GM19035 (cell line): ENCODE results near the gene ZNF587B.
"Not testable (repeated sequence)": the region's sequence is repeated elsewhere in the genome, so short reads cannot be mapped to it uniquely, and the experiment has no call there.

Source experiments
- ATAC-seq: cut with Tn5 transposase; IDR thresholded peaks from one replicate; pipeline ENCODE4 v1.9.1; 2021; ENCODE audit not compliant: unreplicated experiment

The ZNF587B gene

DNA sequence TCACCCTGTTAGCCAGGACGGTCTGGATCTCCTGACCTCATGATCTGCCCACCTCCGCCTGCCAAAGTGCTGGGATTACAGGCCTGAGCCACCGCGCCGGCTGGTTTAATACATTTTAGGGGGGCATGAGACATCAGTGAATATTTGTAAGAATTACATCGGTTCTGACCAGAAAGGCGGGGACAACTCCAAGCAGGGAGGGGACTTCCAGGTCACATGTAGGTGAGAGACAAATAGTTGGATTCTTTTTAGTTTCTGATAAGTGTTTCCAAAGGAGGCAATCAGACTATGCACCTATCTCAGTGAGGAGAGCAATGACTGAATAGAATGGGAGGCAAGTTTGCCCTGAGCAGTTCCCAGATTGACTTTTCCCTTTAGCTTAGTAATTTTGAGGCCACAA, 11.7 kb upstream of the ZNF587B start:
- no peak for ATAC-seq

DNA sequence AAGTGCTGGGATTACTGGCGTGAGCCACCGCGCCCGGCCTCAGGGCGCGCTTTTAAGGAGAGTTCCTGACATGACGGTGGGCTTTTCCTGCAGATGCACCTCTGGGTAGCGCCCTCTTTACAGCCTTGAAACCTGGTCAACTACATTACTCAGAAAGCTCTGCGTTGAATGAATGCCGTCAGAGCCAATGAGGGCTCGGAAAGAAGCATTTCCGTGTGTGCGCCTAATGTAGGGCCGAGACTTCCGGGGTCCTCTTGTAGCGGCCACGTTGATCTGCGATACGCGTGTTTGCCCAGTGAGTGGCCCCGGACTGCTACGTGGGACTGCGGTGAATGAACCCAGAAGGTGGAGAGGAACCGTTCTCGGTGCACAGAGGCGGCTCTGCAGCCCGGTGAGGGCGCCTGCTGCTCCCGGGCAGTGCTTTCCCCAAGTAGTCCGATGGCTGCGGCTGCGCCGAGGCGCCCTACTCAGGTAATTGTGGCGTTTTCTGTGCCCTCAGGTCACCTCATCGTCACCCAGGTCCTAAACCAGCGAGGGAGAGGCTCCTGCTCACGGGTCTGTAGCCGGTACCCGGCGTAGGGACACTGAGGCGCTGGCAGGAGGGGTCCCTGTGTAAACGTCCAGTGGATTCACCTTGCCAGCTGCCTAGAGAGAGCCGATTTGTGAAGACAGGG, 10.5 kb upstream of the ZNF587B start:
- ATAC-seq, result peak; percentile 72

DNA sequence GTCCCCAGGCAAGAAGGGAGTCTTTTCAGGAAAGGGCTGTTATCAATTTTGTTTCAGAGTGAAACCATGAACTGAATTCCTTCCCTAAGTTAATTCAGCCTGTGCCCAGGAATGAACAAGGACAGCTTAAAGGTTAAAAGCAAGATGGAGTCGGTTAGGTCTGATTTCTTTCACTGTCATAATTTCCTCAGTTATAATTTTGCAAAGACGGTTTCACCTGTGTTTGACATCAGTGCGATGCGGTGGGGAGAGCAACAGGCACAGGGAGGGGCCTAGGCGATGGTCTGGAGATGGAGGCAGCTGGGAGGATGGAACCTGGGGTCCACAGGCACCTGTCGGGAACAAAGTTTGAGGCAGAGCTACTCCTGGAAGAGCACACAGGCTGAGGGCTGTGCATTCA, 9.5 kb upstream of the ZNF587B start:
- no peak for ATAC-seq

DNA sequence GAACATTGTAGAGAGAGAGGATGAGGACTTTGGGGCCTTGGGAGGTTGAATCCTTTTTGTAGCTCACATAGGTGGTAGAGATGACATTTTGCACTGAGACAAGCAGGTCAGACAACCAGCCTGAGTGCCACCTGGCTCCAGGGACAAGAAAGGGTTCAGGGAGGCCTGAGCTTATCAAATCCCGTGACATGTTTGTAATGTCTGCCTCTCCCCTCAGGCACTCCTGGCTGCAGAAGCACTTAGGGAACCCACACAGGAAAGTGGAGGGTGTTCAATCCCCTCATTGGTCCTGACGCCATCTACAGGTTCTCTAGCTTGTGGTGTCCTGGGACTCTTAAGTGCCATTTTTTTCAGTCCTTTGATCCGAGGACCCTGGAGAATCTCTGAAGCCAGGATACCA, 9.0 kb upstream of the ZNF587B start:
- ATAC-seq, result not testable (repeated sequence)

DNA sequence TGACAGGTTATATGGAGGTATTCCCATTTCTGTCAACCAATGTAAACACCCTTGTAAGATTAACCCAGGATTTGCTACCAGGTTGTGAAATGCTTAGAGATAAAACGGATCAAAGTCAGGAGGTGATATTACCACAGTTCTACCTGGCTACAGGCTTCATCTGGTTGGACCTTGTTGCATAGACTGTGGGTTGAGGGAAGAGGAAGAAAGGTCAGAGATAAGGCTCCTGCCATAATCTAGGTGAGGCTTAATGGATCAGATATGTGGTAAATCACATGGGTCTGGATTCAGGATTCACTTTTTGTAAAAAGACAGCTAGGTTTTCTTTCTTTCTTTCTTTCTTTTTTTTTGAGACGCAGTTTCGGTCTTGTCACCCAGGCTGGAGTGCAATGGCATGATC, 8.6 kb upstream of the ZNF587B start:
- ATAC-seq, result not testable (repeated sequence)

DNA sequence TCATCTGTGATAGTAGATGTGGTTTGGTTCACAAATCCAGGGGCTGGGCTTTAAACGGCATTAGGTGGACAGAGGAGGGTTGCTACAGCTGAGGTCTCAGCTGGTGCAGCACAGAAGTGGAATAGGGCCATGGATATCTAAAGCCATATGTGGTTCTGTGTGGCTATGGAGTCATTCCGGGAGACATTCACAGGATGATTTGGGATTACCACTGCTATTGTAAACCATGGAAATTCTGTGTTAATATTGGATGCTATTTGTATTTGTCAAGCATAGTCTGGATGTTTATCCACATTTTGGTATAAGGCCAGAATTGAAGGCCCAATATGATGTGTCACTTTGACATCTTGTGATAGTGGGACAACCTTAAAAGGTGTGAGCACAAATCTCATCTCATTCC, 6.9 kb upstream of the ZNF587B start:
- not testable (repeated sequence) for ATAC-seq

DNA sequence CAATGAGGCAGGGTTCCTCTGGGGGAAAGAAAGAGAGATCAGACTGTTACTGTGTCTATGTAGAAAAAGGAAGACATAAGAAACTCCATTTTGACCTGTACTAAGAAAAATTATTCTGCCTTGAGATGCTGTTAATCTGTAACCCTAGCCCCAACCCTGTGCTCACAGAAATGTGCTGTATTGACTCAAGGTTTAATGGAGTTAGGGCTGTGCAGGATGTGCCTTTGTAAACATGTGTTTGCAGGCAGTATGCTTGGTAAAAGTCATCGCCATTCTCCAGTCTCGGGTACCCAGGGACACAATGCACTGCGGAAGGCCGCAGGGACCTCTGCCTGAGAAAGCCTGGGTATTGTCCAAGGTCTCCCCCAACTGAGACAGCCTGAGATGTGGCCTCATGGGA, 6.5 kb upstream of the ZNF587B start:
- not testable (repeated sequence) for ATAC-seq

DNA sequence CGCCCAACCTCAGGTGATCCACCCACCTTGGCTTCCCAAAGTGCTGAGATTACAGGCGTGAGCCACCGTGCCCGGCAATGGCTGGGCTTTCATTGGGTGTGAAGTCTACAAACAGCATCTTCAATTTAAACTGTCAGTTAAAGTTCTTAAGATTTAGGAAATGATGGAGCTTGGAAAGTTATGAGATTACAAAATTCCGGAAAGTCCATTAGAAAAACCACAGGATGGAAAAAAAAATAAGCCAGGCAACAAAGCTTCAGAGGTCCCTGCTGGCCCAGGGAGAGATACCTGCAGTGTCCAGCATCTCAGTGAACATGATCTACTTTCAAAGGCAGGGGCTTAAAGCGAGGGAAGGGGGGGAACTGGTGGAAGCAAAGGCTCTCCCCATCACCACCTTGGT, 4.6 kb upstream of the ZNF587B start:
- ATAC-seq, result no peak

DNA sequence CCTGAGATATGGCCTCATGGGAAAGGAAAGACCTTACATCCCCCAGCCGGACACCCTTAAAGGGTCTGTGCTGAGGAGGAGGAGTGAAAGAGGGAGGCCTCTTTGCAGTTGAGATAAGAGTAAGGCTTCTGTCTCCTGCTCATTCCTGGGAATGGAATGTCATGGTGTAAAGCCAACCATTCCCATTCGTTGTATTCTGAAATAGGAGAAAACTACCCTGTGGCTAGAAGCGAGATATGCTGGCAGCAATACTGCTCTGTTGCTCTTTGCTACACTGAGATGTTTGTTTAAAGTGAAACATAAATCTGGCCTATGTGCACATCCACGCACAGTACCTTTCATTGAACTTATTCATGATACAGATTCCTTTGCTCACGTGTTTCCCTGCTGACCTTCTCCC, 783 bp upstream of the ZNF587B start:
- no peak for ATAC-seq

DNA sequence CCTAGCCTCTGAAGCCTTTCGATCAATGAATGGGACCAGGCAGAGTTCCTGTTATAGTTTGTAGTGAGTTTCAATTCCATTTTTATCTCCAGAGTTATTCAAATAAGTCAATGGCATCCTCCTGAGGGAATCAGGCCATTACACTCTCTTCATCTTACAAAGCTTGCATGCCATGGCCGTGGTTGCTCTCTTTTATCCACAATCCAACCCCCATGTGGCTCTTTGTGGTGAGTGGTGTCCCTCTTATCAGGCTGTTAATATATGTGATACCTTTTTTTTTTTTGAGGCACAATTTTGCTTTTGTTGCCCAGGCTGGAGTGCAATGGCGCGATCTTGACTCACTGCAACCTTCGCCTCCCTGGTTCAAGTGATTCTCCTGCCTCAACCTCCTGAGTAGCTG, 6.9 kb downstream of the ZNF587B start:
- ATAC-seq, result not testable (repeated sequence)

DNA sequence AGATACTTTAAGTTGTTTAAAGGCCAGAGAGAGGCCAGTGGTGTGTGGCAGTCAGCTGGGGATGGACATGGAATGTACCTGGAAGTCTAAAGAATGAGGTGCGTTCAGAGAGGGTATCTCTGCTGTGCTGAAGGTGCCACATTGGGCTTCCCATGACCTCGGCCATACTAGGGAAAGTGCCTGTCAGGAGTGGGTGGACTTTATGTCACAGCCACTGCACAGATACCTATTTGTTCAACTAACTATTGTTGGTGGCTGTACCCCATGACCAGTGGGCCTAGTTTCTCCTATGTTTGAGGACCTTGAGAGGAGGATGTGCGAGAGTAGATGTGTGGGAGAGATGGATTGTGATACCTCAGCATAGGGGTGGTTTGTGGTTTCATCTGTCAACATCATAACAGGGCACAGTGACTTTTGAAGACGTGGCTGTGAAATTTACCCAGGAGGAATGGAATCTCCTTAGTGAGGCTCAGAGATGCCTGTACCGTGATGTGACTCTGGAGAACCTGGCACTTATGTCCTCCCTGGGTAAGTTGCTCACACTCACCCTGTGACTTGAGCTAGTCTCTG, 8.6 kb downstream of the ZNF587B start:
- ATAC-seq, result not testable (repeated sequence)

DNA sequence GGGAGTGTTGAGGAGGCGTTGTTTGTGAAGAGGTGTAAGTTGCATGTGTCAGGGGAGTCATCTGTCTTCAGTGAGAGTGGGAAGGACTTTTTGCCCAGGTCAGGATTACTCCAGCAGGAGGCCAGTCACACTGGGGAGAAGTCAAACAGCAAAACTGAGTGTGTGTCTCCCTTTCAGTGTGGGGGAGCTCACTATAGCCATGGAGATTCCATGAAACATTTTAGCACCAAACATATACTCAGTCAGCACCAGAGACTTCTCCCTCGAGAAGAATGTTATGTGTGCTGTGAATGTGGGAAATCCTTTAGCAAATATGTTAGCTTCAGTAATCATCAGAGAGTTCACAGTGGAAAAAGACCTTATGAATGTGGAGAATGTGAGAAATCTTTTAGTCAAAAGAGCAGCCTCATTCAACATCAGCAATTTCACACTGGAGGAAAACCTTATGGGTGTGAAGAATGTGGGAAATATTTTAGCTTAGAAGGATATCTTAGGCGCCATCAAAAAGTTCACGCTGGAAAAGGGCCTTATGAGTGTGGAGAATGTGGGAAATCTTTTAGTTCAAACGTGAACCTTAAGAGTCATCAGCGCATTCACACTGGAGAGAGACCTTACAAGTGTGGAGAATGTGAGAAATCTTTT, 11.1 kb downstream of the ZNF587B start:
- no peak for ATAC-seq

DNA sequence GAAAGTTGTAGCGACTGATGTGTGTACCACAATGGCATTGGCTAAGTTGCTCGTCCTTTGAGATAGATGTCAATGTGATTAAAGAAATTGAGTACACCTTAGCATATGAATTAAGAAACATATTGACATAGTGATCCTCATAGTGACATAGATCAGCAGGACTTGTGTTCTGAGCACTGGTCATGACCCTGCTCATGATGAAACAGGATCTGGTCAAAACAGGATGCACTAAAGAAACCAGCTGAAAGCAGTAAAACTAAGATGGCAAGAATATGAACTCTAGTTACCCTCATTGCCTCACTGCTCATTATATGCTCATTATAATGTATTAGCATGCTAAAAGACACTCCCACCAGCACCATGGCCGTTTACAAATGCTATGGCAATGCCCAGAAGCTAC, 17.1 kb downstream of the ZNF587B start:
- ATAC-seq, result not testable (repeated sequence)

DNA sequence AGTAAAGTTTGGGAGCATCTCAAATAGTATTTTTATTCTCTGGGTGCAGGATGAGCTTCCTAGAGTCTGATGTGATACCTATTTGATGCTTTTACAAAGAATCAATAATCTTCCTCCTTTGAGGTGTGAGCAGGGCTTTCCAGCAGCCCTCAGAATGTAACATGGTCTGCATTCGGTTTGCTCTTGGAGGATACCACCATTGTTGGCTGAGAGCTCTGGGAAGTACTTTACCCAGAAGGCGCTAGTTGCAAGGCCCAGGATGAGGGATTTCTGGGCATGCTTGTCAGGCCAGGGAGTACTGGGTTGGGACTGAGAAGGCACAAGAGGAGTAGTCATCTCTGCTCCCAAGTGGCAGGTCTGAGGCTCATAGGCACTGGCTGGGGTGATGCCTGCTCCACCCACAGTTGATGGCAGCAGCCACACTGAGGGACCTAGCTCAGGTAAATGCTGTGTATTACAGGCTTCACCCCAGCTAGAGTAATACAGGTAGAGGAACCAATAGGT, 19.1 kb downstream of the ZNF587B start:
- ATAC-seq, result not testable (repeated sequence)

DNA sequence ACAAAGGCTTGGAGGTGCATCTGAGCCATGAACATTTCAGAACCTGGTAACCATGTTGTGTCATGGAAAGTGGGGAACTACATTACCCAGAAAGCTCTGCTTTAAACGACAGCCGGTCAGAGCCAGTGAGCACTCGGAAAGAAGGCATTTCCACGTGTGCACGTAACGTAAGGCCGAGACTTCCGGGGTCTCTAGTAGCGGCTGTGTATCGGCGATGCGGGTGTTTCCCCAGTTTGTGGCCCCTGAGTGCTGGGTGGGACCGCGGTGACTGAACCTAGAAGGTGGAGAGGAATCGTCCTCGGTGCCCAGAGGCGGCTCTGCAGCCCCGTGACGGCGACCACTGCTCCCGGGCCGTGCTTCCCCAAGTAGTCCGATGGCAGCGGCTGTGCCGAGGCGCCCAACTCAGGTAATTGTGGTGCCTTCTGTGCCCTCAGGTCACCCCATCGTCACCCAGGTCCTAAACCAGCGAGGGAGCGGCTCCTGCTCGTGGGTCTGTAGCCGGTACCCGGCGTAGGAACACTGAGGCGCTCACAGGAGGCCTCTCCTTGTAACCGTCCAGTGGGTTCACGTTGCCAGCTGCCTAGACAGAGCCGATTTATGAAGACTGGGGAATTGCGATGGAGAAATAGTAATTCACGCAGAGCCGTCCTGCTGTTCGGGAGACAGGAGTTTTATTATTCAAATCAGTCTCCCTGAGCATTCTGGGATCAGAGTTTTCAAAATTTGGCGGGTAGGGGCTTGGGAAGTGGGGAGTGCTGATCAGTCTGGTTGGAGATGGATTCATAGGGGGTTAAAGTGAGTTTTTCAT, 19.8 kb downstream of the ZNF587B start, which contains the start of gene ZNF587:
TSS of gene ZNF587 (plus strand) at position 194 of the 808 bp plus-strand sequence. CDS start at position 374, 180 bp downstream.
- ATAC-seq, result peak; percentile 96

DNA sequence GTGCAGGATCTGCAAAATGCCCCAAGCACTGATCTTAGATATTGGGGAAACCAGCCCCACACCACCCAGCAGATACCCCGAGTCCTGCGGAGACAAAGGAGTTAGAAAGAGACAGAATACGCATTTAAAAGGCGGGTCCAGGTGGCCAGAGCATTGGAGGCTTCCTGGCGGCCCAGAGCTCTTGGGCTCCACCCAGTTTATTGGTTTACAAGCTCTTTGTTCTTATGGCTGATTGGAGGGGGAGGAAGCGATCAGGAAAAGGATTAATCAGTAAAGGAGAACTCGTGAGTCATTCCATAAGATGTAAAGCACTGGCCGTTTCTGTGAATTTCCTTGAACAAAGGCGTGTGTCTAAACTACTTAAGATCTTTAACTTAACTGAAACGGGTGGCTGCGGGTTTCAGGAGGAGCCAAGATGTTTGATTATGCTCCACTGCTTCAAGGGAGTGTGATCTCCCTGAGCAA, 20.5 kb downstream of the ZNF587B start:
- ATAC-seq, result no peak

DNA sequence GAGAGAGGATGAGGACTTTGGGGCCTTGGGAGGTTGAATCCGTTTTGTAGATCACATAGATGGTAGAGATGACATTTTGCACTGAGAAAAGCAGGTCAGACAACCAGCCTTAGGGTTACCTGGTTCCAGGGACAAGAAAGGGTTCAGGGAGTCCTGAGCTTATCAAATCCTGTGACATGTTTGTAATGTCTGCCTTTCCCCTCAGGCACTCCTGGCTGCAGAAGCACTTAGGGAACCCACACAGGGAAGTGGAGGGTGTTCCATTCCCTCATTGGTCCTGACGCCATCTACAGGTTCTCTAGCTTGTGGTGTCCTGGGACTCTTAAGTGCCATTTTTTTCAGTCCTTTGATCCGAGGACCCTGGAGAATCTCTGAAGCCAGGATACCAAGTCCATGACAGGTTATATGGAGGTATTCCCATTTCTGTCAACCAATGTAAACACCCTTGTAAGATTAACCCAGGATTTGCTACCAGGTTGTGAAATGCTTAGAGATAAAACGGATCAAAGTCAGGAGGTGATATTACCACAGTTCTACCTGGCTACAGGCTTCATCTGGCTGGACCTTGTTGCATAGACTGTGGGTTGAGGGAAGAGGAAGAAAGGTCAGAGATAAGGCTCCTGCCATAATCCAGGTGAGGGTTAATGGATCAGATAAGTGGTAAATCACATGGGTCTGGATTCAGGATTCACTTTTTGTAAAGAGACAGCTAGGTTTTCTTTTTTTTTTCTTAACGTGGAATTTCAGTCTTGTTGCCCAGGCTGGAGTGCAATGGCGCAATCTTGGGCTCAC, 21.9 kb downstream of the ZNF587B start:
- not testable (repeated sequence) for ATAC-seq

DNA sequence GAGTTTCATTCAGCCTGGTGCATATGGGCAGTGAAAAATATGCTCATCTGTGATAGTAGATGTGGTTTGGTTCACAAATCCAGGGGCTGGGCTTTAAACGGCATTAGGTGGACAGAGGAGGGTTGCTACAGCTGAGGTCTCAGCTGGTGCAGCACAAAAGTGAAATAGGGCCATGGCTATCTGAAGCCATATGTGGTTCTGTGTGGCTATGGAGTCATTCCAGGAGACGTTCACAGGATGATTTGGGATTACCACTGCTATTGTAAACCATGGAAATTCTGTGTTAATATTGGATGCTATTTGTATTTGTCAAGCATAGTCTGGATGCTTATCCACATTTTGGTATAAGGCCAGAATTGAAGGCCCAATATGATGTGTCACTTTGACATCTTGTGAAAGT, 24.0 kb downstream of the ZNF587B start:
- ATAC-seq, result not testable (repeated sequence)

DNA sequence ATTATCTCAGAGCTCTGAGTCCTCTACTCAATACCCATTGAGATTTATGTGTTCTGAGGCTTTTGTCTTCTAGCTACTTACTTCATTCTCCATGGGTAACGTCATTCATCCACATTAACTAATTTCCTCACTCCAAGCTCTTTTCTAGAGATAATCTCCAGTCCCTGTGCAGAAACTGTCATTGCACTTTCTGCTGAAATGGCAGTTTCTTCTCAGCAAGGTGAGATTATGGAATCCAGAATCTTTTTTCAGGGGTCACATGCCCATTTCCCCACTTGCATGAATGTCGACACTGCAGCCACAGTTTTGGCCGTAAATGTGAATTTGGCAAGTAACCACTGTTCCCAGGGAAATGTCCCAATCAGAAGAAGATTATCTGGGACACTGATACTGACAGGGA, 32.3 kb downstream of the ZNF587B start:
- not testable (repeated sequence) for ATAC-seq

DNA sequence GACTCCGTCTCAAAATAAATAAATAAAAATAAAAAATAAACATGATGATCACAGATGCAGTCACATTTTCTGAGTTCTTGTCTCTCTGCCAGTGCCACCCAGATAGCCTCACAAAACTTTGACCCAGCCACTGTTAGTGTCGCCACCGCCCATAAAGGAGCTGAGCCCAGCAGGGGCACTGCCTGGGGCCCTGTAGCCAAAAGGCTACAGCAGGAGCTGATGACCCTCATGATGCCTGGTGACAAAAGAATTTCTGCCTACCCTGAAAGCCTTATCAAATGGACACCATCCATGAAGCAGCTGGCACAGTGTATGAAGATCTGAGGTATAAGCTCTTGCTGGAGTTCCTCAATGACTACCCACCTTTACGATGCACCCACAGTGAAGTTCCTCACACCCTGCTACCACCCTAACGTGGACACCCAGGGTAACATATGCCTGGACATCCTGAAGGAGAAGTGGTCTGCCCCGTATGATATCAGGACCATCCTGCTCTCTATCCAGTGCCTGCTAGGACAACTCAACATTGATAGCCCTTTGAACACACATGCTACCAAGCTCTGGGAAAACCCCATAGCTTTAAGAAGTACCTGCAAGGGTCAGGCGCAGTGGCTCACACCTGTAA, 37.9 kb downstream of the ZNF587B start:
- ATAC-seq, result no peak
